ENCODE measurements around the gene DGKK.

- no peak for TF ChIP-seq EP300 (IDR thresholded peaks at IDR 0.05)
- no peak for TF ChIP-seq CTCF (IDR thresholded peaks at IDR 0.05)
- no peak for TF ChIP-seq POLR2AphosphoS5 (IDR thresholded peaks at IDR 0.05)
- no peak for TF ChIP-seq POLR2A (IDR thresholded peaks at IDR 0.05)
Measured at GRCh38 chrX:50386520-50386919, 84.1 kb downstream of the DGKK start.
